ENCODE data around the gene SEC62. TPM values are rescaled to one million over a fixed set of nuclear protein-coding genes. Genes with fewer than 3 reads are reported as not detected.

Gene SEC62
- total RNA-seq, 1 donor from 2014 or later = 72.1 TPM

DNA sequence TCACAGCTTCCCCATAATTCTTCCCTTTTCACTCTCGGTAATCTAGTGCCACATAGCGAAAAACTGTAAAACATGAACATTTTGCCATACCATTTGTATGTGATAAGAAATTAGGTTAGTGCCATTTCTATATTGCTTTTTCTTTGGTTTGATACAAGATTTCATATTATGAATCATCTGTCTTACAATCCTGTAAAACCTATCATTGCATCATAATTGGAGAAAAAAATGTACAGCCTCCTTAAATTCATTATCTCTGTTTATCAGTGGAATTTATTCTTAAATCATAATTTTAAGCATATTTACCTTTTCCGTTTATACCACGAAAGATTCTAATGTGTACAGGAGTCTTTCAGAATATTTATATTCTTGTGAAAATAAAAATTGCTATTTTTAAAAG, 23.8 kb downstream of the SEC62 start:
- H3K4me1 Mint-ChIP-seq = no peaks in the 10 kb centered on the region
- no peak overlapping the region for H3K4me3 Mint-ChIP-seq
- H3K36me3 Mint-ChIP-seq (ENCODE audit: low read depth) = peaks cover 24% of the 10 kb centered on the region
- H3K27me3 Mint-ChIP-seq = no peaks in the 10 kb centered on the region
- no peak overlapping the region for H3K27ac Mint-ChIP-seq
- intact Hi-C loops (cut with micrococcal nuclease) = no loop called here
- DNase-seq = no peak
- H3K9me3 Mint-ChIP-seq = no peaks in the 10 kb centered on the region

DNA sequence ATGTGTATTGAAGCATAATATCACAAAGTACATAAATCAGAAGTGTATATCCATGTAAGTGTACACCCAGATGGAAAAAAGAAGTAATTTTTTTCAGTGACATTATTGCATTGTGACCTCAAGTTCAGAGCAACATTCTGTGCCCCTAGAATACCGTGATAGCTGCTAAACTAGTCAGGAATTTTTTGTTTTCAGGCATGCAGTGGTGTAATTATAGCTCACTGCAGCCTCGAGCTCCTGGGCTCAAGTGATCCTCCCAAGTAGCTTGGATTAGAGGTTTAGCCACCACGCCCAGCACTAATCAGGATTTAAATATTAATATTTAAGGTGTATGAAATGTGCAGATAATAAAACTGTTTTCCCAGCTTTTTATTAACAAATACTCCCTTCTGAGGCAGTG, 25.5 kb downstream of the SEC62 start:
- no peak for DNase-seq
- Mint-ChIP-seq H3K27me3 (no peaks in the 10 kb centered on the region), H3K4me1 (no peaks in the 10 kb centered on the region), H3K4me3 (no peak overlapping the region), H3K36me3 (ENCODE audit: low read depth) (peaks cover 25% of the 10 kb centered on the region), H3K9me3 (no peaks in the 10 kb centered on the region), H3K27ac (no peak overlapping the region)
- intact Hi-C loops (cut with micrococcal nuclease) = no loop called here

DNA sequence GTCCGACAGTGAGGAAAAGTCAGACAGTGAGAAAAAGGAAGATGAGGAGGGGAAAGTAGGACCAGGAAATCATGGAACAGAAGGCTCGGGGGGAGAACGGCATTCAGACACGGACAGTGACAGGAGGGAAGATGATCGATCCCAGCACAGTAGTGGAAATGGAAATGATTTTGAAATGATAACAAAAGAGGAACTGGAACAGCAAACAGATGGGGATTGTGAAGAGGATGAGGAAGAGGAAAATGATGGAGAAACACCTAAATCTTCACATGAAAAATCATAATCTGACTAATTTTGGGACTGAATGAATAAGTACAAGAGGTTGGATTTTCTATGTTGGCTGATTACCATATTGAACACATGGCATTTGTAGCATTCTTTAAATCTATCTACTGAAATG, 26.2 kb downstream of the SEC62 start:
- Mint-ChIP-seq H3K4me1 (no peaks in the 10 kb centered on the region), H3K9me3 (no peaks in the 10 kb centered on the region), H3K27ac (no peak overlapping the region), H3K36me3 (ENCODE audit: low read depth) (peaks cover 24% of the 10 kb centered on the region), H3K4me3 (no peak overlapping the region), H3K27me3 (no peaks in the 10 kb centered on the region)
- no peak for DNase-seq
- intact Hi-C loops (cut with micrococcal nuclease) = no loop called here

- no peak for DNase-seq
- H3K4me3 Mint-ChIP-seq = no peak overlapping the region
- peaks cover 24% of the 10 kb centered on the region for H3K36me3 Mint-ChIP-seq (ENCODE audit: low read depth)
- peaks cover 4% of the 10 kb centered on the region for H3K4me1 Mint-ChIP-seq
- H3K27ac Mint-ChIP-seq = no peak overlapping the region
- intact Hi-C loops (cut with micrococcal nuclease) = no loop called here
- H3K9me3 Mint-ChIP-seq = no peaks in the 10 kb centered on the region
- no peaks in the 10 kb centered on the region for H3K27me3 Mint-ChIP-seq
Measured at GRCh38 chr3:169993761-169994160, 27.2 kb downstream of the SEC62 start.

DNA sequence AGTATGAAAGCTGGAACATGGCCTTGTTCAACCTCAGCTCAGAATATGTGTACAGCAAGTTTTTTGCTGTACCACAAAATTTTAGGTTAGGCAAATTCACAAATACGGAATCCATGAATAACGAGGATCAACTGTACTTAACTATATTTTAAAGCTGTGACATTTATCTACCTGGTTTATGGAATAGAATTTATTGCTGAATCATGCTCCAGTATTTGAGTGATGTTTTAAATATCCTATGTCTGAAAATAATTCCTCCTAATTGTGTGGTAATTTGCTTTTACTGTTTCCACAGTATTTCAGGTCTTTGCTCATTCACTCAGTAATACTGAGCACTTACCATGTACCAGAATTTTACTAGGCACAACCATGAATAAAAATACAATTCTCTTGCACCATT, 29.5 kb downstream of the SEC62 start:
- no peaks in the 10 kb centered on the region for H3K9me3 Mint-ChIP-seq
- H3K36me3 Mint-ChIP-seq (ENCODE audit: low read depth) = peaks cover 29% of the 10 kb centered on the region
- H3K4me1 Mint-ChIP-seq = peaks cover 12% of the 10 kb centered on the region
- intact Hi-C loops (cut with micrococcal nuclease) = no loop called here
- no peak for DNase-seq
- no peak overlapping the region for H3K4me3 Mint-ChIP-seq
- H3K27me3 Mint-ChIP-seq = no peaks in the 10 kb centered on the region
- no peak overlapping the region for H3K27ac Mint-ChIP-seq

DNA sequence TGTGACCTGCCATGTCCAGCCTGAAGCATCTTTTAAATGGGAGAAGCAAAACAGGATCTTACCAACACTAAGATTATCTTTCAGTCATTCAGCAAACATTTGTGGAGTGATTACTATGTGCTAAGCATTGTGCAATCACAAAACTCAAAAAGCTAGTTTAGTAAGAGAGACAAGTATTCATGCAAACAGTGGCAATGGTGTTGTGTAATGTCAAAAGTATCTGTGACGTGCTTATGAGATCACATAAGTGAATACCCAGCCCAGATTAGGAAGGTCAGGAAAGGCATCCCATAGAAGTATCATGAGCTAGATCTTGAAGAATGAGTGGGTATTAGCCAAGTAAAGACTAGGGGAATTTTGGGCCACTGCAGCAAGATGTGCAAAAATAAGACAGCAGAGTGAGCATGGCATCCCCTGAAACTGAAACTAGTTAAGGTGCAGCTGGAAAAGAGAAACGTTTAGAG, 32.1 kb downstream of the SEC62 start:
- H3K9me3 Mint-ChIP-seq = no peaks in the 10 kb centered on the region
- no peaks in the 10 kb centered on the region for H3K27me3 Mint-ChIP-seq
- peak overlapping the region; percentile 25 for H3K27ac Mint-ChIP-seq
- H3K4me1 Mint-ChIP-seq = peaks cover 22% of the 10 kb centered on the region
- peaks cover 21% of the 10 kb centered on the region for H3K36me3 Mint-ChIP-seq (ENCODE audit: low read depth)
- intact Hi-C loops (cut with micrococcal nuclease) = loop anchor here (1.0 to 2.0 kb wide), 4 partner anchors 32 to 260 kb away; partner anchors contain the start of genes GPR160 and SEC62
- no peak for DNase-seq
- H3K4me3 Mint-ChIP-seq = no peak overlapping the region

DNA sequence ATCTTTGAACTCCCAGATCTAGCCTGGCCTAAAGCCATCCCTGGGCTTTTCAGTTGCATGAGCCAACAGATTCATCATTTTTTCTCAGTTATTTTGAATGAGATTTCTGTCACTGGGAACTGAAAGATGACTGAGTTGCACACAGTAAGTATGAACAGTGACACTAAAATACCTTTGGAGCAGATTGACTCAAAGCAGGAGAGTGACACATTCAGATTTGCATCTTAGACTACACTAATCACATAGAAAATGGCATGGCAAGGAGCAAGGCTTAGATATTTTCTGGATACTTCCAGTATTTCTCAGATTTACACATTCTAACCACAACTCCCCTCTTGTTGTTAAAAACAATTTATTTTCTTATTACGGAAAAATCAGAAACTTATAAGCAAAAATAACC, 32.8 kb downstream of the SEC62 start:
- Mint-ChIP-seq H3K4me1 (peaks cover 24% of the 10 kb centered on the region), H3K27me3 (no peaks in the 10 kb centered on the region), H3K9me3 (no peaks in the 10 kb centered on the region), H3K36me3 (ENCODE audit: low read depth) (peaks cover 21% of the 10 kb centered on the region), H3K27ac (peak overlapping the region; percentile 71), H3K4me3 (no peak overlapping the region)
- DNase-seq = no peak
- intact Hi-C loops (cut with micrococcal nuclease) = loop anchor here (1.0 to 2.0 kb wide), 4 partner anchors 33 to 259 kb away; partner anchors contain the start of genes GPR160 and SEC62

DNA sequence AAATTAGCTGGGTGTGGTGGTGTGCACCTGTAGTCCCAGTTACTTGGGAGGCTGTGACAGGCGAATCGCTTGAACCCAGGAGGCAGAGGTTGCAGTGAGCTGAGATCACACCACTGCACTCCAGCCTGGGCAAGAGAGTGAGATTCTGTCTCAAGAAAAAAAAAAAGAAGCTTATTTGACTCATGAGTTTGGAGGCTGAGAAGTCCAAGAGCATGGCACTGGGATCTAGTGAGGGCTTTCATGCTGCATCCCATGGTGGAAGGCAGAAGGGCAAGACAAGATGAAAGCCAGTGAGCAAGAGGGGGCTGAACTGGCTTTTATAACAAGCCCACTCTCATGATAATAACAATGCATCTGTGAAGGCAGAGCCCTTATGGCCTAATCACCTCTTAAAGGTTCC, 33.4 kb downstream of the SEC62 start:
- H3K4me3 Mint-ChIP-seq = no peak overlapping the region
- peaks cover 24% of the 10 kb centered on the region for H3K4me1 Mint-ChIP-seq
- H3K36me3 Mint-ChIP-seq (ENCODE audit: low read depth) = peaks cover 21% of the 10 kb centered on the region
- no peaks in the 10 kb centered on the region for H3K27me3 Mint-ChIP-seq
- DNase-seq = no peak
- intact Hi-C loops (cut with micrococcal nuclease) = no loop called here
- H3K9me3 Mint-ChIP-seq = no peaks in the 10 kb centered on the region
- H3K27ac Mint-ChIP-seq = no peak overlapping the region

DNA sequence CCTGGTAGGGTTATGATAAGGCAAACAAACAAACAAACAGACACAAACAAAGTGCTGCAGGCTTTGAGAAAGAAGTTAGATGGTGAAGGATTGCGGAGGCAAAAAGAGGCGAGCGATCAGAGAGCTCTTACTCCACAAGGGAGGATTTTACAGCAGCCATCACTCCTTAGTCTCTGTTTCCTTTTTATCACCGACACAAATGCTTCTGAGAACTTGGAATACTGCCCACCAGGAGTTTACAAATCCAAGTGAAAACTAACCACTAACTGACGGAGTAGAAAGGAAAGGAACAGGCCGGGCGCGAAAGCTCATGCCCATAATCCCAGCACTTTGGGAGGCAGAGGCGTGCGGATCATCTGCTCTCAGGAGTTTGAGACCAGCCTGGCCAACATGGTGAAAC, 35.6 kb downstream of the SEC62 start:
- Mint-ChIP-seq H3K27ac (no peak overlapping the region), H3K4me1 (peaks cover 36% of the 10 kb centered on the region), H3K27me3 (no peaks in the 10 kb centered on the region), H3K36me3 (ENCODE audit: low read depth) (peaks cover 10% of the 10 kb centered on the region), H3K9me3 (no peaks in the 10 kb centered on the region), H3K4me3 (no peak overlapping the region)
- DNase-seq = no peak
- intact Hi-C loops (cut with micrococcal nuclease) = no loop called here

- no peak for DNase-seq
- Mint-ChIP-seq H3K9me3 (no peaks in the 10 kb centered on the region), H3K4me1 (peaks cover 36% of the 10 kb centered on the region), H3K4me3 (no peak overlapping the region), H3K27me3 (no peaks in the 10 kb centered on the region), H3K36me3 (ENCODE audit: low read depth) (peaks cover 9% of the 10 kb centered on the region), H3K27ac (no peak overlapping the region)
- intact Hi-C loops (cut with micrococcal nuclease) = no loop called here
Measured at GRCh38 chr3:170002879-170003278, 36.3 kb downstream of the SEC62 start.

GRCh38 chr3:170003881-170004356, 37.3 kb downstream of the SEC62 start:
- intact Hi-C loops (cut with micrococcal nuclease) = no loop called here
- Mint-ChIP-seq H3K27ac (no peak overlapping the region), H3K4me3 (no peak overlapping the region), H3K27me3 (no peaks in the 10 kb centered on the region), H3K36me3 (ENCODE audit: low read depth) (peaks cover 5% of the 10 kb centered on the region), H3K4me1 (peaks cover 31% of the 10 kb centered on the region), H3K9me3 (no peaks in the 10 kb centered on the region)
- no peak for DNase-seq

GRCh38 chr3:170007031-170007663, 40.5 kb downstream of the SEC62 start:
- peak; percentile 82 for DNase-seq
- H3K27me3 Mint-ChIP-seq = no peaks in the 10 kb centered on the region
- peaks cover 22% of the 10 kb centered on the region for H3K4me1 Mint-ChIP-seq
- no peaks in the 10 kb centered on the region for H3K9me3 Mint-ChIP-seq
- peak overlapping the region; percentile 15 for H3K27ac Mint-ChIP-seq
- intact Hi-C loops (cut with micrococcal nuclease) = no loop called here
- H3K36me3 Mint-ChIP-seq (ENCODE audit: low read depth) = no peaks in the 10 kb centered on the region
- H3K4me3 Mint-ChIP-seq = peak overlapping the region; percentile 39

DNA sequence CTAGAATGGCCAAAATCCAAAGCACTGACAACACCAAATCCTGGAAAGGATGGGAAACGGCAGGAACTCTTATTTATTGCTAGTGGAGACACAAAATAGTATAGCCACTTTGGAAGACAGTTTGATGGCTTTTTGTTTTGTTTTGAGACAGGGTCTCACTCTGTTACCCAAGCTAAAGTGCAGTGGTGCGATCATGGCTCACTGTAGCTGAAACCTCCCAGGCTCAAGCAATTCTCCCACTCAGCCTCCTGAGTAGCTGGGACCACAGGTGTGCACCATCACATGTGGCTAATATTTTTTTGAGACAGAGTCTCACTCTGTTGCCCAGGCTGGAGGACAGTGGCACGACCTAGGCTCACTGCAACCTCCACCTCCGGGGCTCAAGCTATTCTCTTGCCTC, 43.9 kb downstream of the SEC62 start:
- no peaks in the 10 kb centered on the region for H3K36me3 Mint-ChIP-seq (ENCODE audit: low read depth)
- no peak overlapping the region for H3K27ac Mint-ChIP-seq
- H3K27me3 Mint-ChIP-seq = no peaks in the 10 kb centered on the region
- H3K9me3 Mint-ChIP-seq = no peaks in the 10 kb centered on the region
- no peak for DNase-seq
- no peak overlapping the region for H3K4me3 Mint-ChIP-seq
- H3K4me1 Mint-ChIP-seq = peaks cover 13% of the 10 kb centered on the region
- intact Hi-C loops (cut with micrococcal nuclease) = no loop called here

DNA sequence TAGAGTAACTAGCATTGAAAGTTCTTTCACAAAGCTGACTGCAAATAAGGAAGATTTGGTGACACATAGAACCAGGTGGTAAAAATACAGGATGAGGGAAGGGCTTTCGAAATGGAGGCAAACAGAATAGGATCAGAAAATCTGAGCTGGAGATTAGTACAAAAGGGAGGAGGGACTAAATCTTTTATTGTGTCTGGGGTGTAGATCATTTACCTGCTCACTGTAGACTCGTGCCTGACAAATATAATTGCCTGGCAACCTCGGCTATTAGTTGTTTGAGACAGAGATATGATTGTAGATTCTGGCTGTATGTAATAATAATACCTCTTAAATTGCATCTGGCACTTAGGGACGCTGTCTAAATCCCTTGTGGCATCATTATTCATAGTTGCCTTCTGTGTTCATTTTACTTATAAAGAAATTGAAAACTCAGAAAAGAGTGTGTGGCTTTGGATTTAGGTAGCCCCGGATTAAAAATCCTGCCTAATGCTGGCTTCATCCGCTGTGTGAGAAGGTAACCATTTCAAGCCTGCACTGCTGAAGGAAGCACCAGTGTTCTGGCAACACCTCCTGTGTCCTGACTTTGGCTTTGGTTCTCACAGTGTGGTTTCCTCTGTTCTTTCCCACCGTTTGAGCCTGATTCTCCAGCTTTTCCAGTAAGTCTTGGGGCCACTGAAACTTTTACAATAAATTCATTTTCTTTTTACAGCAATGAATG, 46.2 kb downstream of the SEC62 start:
- DNase-seq = no peak
- Mint-ChIP-seq H3K4me3 (no peak overlapping the region), H3K36me3 (ENCODE audit: low read depth) (no peaks in the 10 kb centered on the region), H3K27me3 (peaks cover 10% of the 10 kb centered on the region), H3K9me3 (no peaks in the 10 kb centered on the region), H3K27ac (no peak overlapping the region), H3K4me1 (peaks cover 2% of the 10 kb centered on the region)
- intact Hi-C loops (cut with micrococcal nuclease) = no loop called here

Measured in activated CD4-positive, alpha-beta T cell treated with anti-CD3 and anti-CD28 coated beads, Interleukin-2, amount 10 ng/mL, durations not matched to agents 24 days and 14 days (primary cell).